GM21825 (cell line): ENCODE measurements around the gene DIO1.

Experiments
- ATAC-seq: cut with Tn5 transposase; IDR thresholded peaks from one replicate; pipeline ENCODE4 v1.9.1; 2021; ENCODE audit warnings: mild to moderate bottlenecking, moderate library complexity; ENCODE audit not compliant: unreplicated experiment

DIO1 gene

GRCh38 chr1:53892911-53893310 lies 1.1 kb upstream of the DIO1 start:
- no peak for ATAC-seq

DNA sequence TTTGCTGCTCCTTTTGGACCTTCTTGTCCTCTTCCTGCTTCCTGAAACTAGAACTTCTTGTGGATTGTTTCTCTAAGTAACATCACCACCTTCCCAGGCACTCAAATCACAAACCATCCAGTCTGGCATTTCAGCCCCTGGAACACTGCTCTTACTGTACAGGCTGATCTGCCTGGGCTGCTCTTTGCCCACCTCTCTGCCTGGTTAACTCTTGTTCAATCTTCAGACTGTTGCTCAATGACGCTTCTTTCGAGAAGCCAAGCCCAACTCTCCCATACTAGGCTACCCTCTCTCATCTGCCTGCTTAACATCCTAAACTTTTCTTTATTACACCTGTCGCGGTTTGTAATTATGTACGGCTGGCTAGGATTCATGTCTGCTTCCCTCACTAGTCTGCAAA lies 657 bp downstream of the DIO1 start:
- no peak for ATAC-seq

- ATAC-seq, result no peak
Measured at GRCh38 chr1:53895421-53895820, 1.4 kb downstream of the DIO1 start.

DNA sequence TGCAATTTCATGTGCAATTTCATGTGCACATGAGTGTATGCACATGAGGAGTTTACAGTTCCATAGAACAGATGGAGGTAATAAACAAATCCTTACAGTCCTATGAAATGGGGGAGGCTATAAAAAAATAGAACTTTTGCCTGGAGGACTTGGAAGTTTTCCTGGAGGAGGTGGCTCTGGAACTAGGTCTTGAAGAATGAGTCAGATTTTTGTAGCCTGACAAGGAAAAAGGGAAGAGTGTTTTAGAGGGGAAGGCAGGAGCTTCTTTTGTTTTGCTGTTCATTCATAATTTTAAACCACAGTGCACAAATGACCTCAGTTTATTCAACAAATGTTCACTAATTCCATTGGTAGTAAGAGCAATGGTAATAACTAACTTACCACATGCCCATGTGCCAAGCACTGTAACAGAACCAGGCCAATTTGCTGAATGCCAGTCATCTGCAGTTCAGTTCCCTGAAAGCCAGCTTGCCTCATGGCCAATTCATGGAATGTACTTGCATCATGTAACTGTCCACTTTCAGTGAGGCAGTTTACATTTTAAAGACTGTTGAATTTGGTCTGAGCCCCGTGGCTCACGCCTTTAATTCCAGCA lies 2.7 kb downstream of the DIO1 start:
- ATAC-seq, result no peak

GRCh38 chr1:53899206-53899628 lies 5.2 kb downstream of the DIO1 start:
- no peak for ATAC-seq

DNA sequence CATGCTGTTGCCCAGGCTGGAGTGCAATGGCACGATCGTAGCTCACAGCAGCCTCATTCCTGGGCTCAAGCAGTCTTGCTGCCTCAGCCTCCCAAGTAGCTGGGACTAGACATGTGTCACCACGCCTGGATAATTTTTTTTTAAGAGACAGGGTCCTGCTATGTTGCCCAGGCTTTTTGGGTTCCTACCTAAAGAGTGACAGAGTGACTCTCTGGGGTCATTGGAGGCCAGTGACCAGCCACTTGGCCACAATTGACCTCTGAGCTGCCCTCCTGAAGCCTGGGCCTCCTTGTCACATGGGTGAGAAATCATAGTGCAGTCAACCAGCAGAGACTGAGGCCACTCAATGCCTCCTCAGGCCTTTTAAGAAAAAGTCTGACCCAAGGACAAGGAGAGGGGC lies 5.7 kb downstream of the DIO1 start:
- no peak for ATAC-seq

DNA sequence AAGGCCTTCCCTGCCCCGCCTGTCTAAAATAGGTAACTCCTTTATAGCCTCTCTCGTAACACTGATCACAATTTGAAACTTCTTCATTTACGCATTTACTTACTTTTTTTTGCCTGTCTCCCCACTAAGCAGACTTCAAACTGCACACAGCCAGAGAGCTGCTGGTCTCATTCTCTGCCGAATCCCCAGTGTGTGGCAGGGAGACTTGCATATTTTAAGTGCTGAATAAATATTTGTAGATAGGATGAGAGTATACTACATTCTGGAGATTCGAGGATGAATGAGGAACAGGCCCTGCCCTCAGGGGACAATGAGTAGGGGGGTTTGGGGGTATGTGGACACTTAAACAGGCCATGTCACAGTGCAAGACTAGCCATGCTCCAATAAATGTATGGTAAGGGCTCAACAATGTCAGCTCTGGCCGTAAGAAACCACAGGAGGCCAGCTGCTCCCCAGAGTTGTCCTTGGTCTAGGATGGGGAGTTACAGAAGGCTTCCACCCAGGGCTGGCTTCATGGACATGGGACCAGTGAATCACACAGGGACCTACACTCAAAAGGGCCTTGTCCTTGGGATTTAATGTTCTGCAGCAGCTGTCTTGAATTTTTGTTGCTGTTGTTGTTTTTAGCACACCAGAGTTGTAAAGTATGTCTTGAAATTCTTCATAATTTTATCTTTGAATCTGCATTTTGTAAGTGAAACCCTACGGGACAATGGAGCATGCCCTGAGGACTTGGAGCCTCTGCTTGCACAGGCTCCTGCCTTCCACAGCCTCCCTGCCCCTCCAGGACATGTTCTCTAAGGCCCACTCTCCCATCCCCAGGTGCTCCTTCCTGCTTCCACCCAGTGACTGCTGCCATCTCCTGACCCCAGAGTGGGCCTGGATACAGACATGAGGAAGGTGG lies 8.5 kb downstream of the DIO1 start:
- ATAC-seq, result no peak

GRCh38 chr1:53905509-53905908 lies 11.5 kb downstream of the DIO1 start:
- no peak for ATAC-seq

GRCh38 chr1:53906121-53906520 lies 12.1 kb downstream of the DIO1 start:
- no peak for ATAC-seq

GRCh38 chr1:53909946-53910345 lies 16.0 kb downstream of the DIO1 start:
- ATAC-seq, result no peak

GRCh38 chr1:53911442-53911841 lies 17.5 kb downstream of the DIO1 start:
- ATAC-seq, result no peak

DNA sequence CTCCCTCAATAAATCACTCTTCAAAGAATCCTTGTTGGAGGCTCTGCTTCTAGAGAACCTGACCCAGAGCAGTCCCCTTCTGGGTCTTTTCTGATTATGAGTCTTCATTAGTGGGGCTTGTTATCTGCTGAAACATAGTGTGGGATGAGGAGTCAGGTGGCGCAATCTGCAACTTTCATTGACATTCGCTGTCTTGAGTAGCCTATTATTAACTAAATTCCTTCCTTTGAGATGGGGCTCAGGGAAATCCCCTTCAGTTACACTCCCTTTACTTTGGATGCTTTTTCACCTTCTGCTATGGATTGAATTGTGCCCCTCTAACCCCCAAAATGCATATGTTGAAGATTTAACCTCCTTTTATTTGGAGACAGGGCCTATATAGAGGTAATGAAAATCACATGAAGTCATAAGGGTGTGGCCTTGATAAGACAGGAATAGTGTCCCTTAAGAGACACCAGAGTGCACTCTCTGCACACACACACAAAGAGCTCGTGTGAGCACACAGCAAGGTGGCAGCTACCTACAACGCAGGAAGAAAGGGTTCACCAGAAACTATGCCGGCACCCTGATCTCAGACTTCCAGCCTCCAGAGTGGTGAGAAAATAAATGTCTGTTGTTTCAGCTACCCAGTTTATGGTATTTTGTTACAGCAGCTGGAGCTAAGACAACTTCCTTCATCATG lies 19.5 kb downstream of the DIO1 start:
- ATAC-seq, result no peak

DNA sequence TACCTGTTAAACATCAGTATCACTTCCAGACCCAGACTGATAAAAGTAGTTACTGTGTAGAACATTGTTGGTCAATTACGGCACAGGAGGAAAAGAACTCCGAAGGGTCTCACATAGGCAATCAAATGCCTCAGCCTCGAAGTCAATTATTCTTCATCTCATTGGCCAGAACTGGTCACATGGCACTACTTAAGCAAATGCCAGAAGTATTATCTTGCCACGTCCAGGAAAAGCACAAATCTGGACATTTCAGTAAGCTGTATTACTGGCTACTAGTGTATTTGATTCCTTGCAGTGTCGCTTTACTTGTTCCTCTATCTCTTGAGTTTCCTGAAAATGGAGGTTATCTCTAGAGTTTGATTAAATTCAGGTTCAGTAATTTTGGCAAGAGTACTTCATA lies 24.4 kb downstream of the DIO1 start:
- no peak for ATAC-seq

- ATAC-seq, result no peak
Measured at GRCh38 chr1:53919675-53920066, 25.7 kb downstream of the DIO1 start.

- no peak for ATAC-seq
Measured at GRCh38 chr1:53927376-53927881, 33.4 kb downstream of the DIO1 start.

DNA sequence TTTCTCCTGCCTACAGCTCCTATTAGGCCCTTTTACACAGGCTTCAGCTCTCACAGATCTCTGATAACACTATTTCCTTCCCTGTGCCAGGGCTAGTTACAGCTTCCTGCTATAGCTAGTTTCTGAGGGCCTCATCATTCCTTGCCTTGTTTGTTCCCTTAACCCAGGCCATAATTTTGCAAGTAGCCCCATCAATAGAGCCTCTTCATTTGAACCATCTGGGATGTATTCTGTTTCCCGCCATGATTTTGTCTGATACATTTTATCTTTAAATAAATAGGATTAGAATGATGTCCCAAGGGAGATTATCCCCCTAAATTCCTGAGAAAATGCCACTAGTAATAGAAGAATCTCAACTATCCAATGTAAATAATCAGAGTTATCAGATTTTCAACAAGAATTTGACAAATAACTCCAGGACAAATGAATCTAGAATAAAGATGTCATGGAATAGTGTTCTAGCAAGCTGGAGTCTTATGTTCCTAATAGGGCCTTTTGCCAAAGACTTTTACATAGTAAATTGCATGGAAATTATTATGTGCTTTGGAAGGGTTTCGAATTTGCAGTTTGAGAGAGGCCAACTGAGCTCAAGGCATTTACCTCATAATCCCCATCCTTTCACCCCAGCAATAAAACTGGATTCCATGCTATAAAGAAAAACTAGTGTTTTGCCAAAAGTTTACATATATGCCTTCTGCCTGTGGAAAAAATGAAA lies 35.4 kb downstream of the DIO1 start:
- ATAC-seq, result no peak

GRCh38 chr1:53930932-53931331 lies 36.9 kb downstream of the DIO1 start:
- ATAC-seq, result no peak

DNA sequence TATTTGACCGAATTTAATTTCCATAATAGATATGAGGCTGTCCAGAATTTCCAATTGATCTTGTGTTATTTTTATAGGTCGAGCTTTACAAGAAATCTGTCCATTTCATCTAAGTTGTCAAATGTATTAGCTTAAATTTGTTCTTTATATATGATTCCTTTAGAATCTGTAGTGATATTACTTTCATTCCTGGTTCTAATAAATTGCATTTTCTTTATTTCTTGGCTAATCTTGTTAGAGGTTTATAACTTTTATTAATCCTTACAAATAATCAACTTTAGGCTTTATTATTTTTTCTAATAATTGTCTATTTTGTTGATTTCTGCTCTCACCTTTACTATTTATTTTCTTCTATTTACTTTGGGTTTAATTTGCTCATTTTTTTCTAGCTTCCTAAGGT lies 37.5 kb downstream of the DIO1 start:
- no peak for ATAC-seq

DNA sequence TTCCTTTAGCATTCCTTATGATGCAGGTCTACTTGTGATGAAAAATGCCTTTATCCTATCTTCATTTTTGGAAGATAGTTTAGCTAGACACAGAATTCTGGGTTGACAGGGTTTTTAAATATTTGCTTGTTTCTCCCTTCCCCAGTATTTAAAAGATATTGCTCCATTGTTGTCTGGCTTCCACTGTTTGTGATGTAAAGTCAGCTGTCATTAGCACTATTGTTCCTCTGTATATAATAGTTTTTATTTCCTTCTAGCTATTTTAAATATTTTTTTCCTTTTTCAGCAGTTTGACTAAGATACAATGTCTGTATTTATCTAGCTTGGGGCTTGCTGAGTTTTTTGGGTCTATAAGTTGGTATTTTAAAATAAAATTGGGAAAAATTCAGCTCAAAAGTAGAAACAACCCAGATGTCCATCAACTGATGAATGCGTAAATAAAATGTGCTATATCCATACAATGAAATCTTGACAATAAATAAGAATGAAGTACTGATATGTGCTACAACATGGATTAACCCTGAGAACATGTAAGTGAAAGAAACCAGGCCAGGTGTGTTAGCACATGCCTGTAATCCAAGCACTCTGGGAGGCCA lies 40.3 kb downstream of the DIO1 start:
- ATAC-seq, result no peak

- no peak for ATAC-seq
Measured at GRCh38 chr1:53936430-53936829, 42.4 kb downstream of the DIO1 start.
